Activated CD8-positive, alpha-beta T cell treated with anti-CD3 and anti-CD28 coated beads for 36 hours (primary cell): ENCODE results near the gene VENTX. TPM values are rescaled to one million over a fixed set of nuclear protein-coding genes. Genes with fewer than 3 reads are reported as not detected.

Source experiments
- ATAC-seq: fragments of 200-7000 bp; cut with Tn5 transposase; one replicate; pipeline ENCODE4 v1.10.0; 2021; ENCODE audit warnings: mild to moderate bottlenecking, moderate library complexity
- CTCF ChIA-PET: fragments of 350-600 bp; sonication (Branson Sonifier 250); formaldehyde crosslinking; loops from one replicate; lab custom pipeline; 2021; ENCODE audit warnings: antibody characterized with exemption; lab: Charles Lee
- POLR2A ChIA-PET: fragments of 350-600 bp; sonication (Branson Sonifier 250); formaldehyde crosslinking; loops from one replicate; lab custom pipeline; 2021; ENCODE audit warnings: antibody characterized with exemption; lab: Charles Lee
- DNase-seq: peaks from one replicate; pipeline ENCODE4 v3.0.0-alpha.2; 2020
- H3K27ac Mint-ChIP-seq: one replicate; pipeline ENCODE4 v1.8.0; 2021; ENCODE audit warnings: mild to moderate bottlenecking, mixed read lengths
- H3K27me3 Mint-ChIP-seq: one replicate; pipeline ENCODE4 v1.8.0; 2021; ENCODE audit warnings: mixed read lengths
- H3K36me3 Mint-ChIP-seq: one replicate; pipeline ENCODE4 v1.8.0; 2021; ENCODE audit warnings: low read depth, mixed read lengths
- H3K4me1 Mint-ChIP-seq: one replicate; pipeline ENCODE4 v1.8.0; 2021; ENCODE audit warnings: low read depth, mixed read lengths
- H3K4me3 Mint-ChIP-seq: one replicate; pipeline ENCODE4 v1.8.0; 2021; ENCODE audit warnings: mild to moderate bottlenecking, moderate library complexity, mixed read lengths
- H3K9me3 Mint-ChIP-seq: one replicate; pipeline ENCODE4 v1.8.0; 2021; ENCODE audit warnings: mixed read lengths
- intact Hi-C: fragments of 100-400 bp; cut with micrococcal nuclease; formaldehyde crosslinking; loops from one replicate; pipeline ENCODE4 v1.10.0; 2022
- total RNA-seq, 2 experiments: library from RNA; stranded (reverse); gene quantifications; one replicate each; pipeline ENCODE4 v1.2.3, GENCODE V29; 2021
- TF ChIP-seq, protein P1 (sequence below): fragments of 200-600 bp; IDR thresholded peaks from one replicate; pipeline ENCODE4 v1.8.0; 2022; ENCODE audit warnings: antibody characterized with exemption, mild to moderate bottlenecking

Gene VENTX
- total RNA-seq, 2 experiments from 2014 or later, result 0.09 TPM; not detected in 1

DNA sequence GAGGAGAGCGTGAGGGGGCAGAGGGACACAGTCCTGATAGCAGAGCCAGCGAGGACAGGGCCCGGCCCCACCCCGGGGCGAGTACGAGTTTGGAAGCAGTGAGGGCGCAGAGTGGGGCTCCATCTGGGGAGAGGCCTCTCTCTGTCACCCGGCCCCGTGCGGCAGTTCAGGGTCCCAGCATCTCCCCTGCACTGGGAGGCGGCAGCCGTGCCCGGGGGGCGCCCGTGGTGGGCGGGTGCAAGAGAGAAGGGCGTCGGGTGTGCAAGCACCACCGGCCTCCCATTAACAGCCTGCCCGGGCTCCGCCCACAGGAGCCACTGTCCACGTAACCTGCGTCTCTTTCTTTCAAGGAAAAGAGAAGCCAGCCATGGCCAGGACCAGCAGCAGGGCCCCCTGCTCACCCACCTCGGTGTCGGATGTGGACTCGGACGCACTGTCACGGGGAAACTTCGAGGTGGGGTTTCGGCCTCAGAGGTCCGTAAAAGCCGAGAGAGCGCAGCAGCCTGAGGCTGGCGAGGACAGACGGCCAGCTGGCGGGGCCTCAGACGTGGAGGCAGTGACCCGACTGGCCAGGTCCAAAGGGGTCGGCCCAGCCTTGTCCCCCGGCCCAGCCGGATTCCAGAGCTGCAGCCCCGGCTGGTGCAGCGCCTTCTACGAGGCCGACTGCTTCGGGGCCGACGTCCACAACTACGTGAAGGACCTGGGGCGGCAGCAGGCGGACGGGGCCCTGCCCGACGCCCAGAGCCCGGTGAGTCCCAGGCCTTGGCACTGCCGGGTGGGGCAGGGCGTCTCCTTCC, 36.3 kb upstream of the VENTX start:
- H3K36me3 Mint-ChIP-seq, result no peaks in the 10 kb centered on the region
- ATAC-seq (no peak), DNase-seq (no peak)
- CTCF ChIA-PET, result no interaction called here
- no peak overlapping the region for H3K27ac Mint-ChIP-seq
- no peaks in the 10 kb centered on the region for H3K9me3 Mint-ChIP-seq
- TF ChIP-seq, protein P1, sequence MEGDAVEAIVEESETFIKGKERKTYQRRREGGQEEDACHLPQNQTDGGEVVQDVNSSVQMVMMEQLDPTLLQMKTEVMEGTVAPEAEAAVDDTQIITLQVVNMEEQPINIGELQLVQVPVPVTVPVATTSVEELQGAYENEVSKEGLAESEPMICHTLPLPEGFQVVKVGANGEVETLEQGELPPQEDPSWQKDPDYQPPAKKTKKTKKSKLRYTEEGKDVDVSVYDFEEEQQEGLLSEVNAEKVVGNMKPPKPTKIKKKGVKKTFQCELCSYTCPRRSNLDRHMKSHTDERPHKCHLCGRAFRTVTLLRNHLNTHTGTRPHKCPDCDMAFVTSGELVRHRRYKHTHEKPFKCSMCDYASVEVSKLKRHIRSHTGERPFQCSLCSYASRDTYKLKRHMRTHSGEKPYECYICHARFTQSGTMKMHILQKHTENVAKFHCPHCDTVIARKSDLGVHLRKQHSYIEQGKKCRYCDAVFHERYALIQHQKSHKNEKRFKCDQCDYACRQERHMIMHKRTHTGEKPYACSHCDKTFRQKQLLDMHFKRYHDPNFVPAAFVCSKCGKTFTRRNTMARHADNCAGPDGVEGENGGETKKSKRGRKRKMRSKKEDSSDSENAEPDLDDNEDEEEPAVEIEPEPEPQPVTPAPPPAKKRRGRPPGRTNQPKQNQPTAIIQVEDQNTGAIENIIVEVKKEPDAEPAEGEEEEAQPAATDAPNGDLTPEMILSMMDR, result no peak
- H3K4me3 Mint-ChIP-seq, result no peak overlapping the region
- POLR2A ChIA-PET, result interaction anchor here (0.6 kb wide), 1 partner anchor 124 kb away, joined by 3 read pairs; no protein-coding TSS in a partner anchor
- intact Hi-C loops, result no loop called here
- H3K27me3 Mint-ChIP-seq, result no peaks in the 10 kb centered on the region
- no peaks in the 10 kb centered on the region for H3K4me1 Mint-ChIP-seq

- Mint-ChIP-seq H3K36me3 (no peaks in the 10 kb centered on the region), H3K4me3 (no peak overlapping the region), H3K27ac (no peak overlapping the region), H3K4me1 (no peaks in the 10 kb centered on the region), H3K27me3 (no peaks in the 10 kb centered on the region), H3K9me3 (no peaks in the 10 kb centered on the region)
- CTCF ChIA-PET, result no interaction called here
- ATAC-seq (no peak), DNase-seq (no peak)
- POLR2A ChIA-PET, result interaction anchor here (0.6 kb wide), 1 partner anchor 123 kb away, joined by 3 read pairs; no protein-coding TSS in a partner anchor
- TF ChIP-seq, protein P1, result no peak
- intact Hi-C loops, result no loop called here
These were observed 35.5 kb upstream of the VENTX start for GRCh38 chr10:133201948-133202725.

DNA sequence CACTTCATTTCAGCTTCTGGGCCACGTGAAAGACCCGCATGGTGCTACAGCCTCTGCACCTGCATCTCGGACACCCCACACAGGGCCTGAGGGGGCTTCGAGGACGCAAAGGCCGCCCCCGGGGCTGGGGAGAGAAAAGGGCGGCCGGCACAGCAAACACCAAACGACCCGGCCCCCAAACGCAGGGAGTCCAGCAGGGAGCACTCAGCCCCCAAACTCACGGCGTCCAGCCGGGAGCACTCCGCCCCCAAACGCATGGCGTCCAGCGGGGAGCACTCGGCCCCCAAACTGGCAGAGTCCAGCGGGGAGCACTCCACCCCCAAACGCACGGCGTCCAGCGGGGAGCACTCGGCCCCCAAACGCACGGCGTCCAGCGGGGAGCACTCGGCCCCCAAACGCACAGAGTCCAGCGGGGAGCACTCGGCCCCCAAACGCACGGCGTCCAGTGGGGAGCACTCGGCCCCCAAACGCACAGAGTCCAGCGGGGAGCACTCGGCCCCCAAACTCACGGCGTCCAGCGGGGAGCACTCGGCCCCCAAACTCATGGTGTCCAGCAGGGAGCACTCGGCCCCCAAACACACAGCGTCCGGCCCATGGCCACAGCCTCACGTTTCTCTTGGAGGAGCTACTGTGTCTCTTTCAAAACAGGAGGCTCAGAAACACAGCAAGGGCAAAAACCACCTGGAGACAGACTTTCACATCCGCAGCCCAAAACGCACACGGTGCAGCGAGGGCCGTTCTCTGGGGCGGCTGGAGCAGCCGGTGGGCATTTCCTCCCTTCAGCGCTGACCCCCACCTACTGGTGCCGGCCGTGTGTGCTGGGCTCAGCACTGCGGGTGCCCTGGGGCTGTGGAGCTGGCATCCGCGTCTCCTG, 34.6 kb upstream of the VENTX start:
- no peaks in the 10 kb centered on the region for H3K27me3 Mint-ChIP-seq

DNA sequence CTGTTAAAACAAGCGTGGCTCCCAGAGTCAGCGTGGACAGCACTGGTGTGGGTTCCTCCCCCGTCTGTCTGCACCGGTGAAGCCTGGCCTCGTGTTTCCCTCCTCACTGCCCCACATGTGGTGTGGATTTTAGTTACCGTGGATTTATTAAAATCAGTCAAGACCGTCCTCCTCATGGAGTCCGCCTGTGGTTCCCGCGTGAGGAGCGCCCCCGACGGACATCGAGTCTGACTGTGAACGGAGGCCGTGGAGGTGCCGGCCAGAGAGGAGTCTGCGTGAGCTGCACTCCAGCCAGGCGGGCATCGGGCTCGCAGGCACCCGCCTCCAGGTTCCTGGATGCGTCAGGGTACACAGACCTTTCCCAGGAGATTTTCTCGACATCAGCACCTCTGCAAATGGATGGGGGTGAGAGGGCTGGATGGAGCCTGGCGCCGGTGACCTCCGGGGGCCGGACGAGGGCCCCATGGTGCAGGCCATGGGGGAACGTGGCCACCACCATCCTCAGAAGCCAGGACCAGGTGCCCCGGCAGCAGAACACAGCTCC, 33.9 kb upstream of the VENTX start:
- CTCF ChIA-PET, result no interaction called here
- no peak overlapping the region for H3K4me3 Mint-ChIP-seq
- no peak for ATAC-seq
- H3K4me1 Mint-ChIP-seq, result no peaks in the 10 kb centered on the region
- TF ChIP-seq, protein P1, result no peak
- H3K27me3 Mint-ChIP-seq, result no peaks in the 10 kb centered on the region
- no peaks in the 10 kb centered on the region for H3K36me3 Mint-ChIP-seq
- POLR2A ChIA-PET, result no interaction called here
- no peak overlapping the region for H3K27ac Mint-ChIP-seq
- intact Hi-C loops, result no loop called here
- DNase-seq, result no peak
- H3K9me3 Mint-ChIP-seq, result no peaks in the 10 kb centered on the region

More for the DNA sequence above, 34.6 kb upstream of the VENTX start:
- Mint-ChIP-seq H3K9me3 (no peaks in the 10 kb centered on the region), H3K27ac (no peak overlapping the region), H3K4me1 (no peaks in the 10 kb centered on the region), H3K36me3 (no peaks in the 10 kb centered on the region), H3K4me3 (no peak overlapping the region)
- DNase-seq (no peak), ATAC-seq (no peak)
- TF ChIP-seq, protein P1, result no peak
- ChIA-PET CTCF (no interaction called here), POLR2A (no interaction called here)
- intact Hi-C loops, result no loop called here
